HEK293 (cell line): ENCODE data around the gene MAGEA8.

Experiments
- CTCF ChIA-PET: fragments of 350-600 bp; formaldehyde crosslinking; extraction: SDS; loops from one replicate; lab custom pipeline; 2021; ENCODE audit warnings: antibody characterized with exemption; lab: Yijun Ruan, JAX
- POLR2A ChIA-PET: fragments of 300-600 bp; formaldehyde crosslinking; extraction: SDS; loops from one replicate; lab custom pipeline; 2020; ENCODE audit warnings: antibody characterized with exemption, inconsistent platforms; lab: Yijun Ruan, JAX
- H3K27ac ChIP-seq: fragments of 200-500 bp; sonication (Bioruptor generic); 2 replicates; pipeline ENCODE4 v1.5.1; 2014; ENCODE audit warnings: low read depth, low read length, control low read depth, inconsistent platforms; ENCODE audit errors: extremely low read depth
- H3K36me3 ChIP-seq, 2 experiments: fragments of 200-500 bp in 1 of 2; sonication (Bioruptor generic) in 1 of 2; 1 replicate in 1 of 2; 2 replicates in 1 of 2; pipeline ENCODE4 v1.5.1; 2014 to 2017; ENCODE audit warnings: inconsistent platforms in 2 of 2, low read length in 2 of 2; ENCODE audit not compliant: control insufficient read depth in 2 of 2, insufficient read depth in 1 of 2
- H3K4me1 ChIP-seq: fragments of 200-500 bp; sonication (Bioruptor generic); 2 replicates; pipeline ENCODE4 v1.5.1; 2014; ENCODE audit warnings: mild to moderate bottlenecking, low read length, inconsistent platforms; ENCODE audit not compliant: control insufficient read depth, insufficient read depth
- H3K4me3 ChIP-seq: 2 replicates; pipeline ENCODE4 v1.5.1; 2011; ENCODE audit warnings: low read depth, mild to moderate bottlenecking, control low read depth, low read length, moderate library complexity
- H3K9me3 ChIP-seq: fragments of 200-500 bp; sonication (Bioruptor generic); 2 replicates; pipeline ENCODE4 v1.5.1; 2014; ENCODE audit warnings: low read depth, low read length, inconsistent platforms; ENCODE audit not compliant: control insufficient read depth, insufficient read depth
- BCL11A ChIP-seq: fragments of 450-650 bp; formaldehyde crosslinking; IDR thresholded peaks from 2 replicates; pipeline ENCODE4 v1.5.1; 2016; ENCODE audit warnings: low read depth, missing biosample characterization, missing genetic modification characterization
- EGR2 ChIP-seq: fragments of 450-650 bp; formaldehyde crosslinking; IDR thresholded peaks from 2 replicates; pipeline ENCODE4 v1.5.1; 2016; ENCODE audit warnings: low read depth, missing biosample characterization, missing genetic modification characterization
- GLIS2 ChIP-seq: fragments of 450-650 bp; formaldehyde crosslinking; IDR thresholded peaks from 2 replicates; pipeline ENCODE4 v1.5.1; 2016; ENCODE audit warnings: missing biosample characterization, missing genetic modification characterization
- HOXA7 ChIP-seq: sonication (generic); formaldehyde crosslinking; IDR thresholded peaks from 2 replicates; pipeline ENCODE4 v1.8.1; 2022; ENCODE audit warnings: missing genetic modification reagents, borderline replicate concordance
- KLF8 ChIP-seq: fragments of 450-650 bp; formaldehyde crosslinking; IDR thresholded peaks from 2 replicates; pipeline ENCODE4 v1.5.1; 2016; ENCODE audit warnings: missing biosample characterization, missing genetic modification characterization
- KLF9 ChIP-seq: fragments of 450-650 bp; formaldehyde crosslinking; IDR thresholded peaks from 2 replicates; pipeline ENCODE4 v1.5.1; 2016; ENCODE audit warnings: missing biosample characterization, missing genetic modification characterization, low read depth
- MEIS1 ChIP-seq: sonication (generic); formaldehyde crosslinking; IDR thresholded peaks from 2 replicates; pipeline ENCODE4 v1.8.1; 2022; ENCODE audit warnings: missing genetic modification reagents, mild to moderate bottlenecking, borderline replicate concordance
- ZBTB20 ChIP-seq: fragments of 450-650 bp; formaldehyde crosslinking; IDR thresholded peaks from 2 replicates; pipeline ENCODE4 v1.5.1; 2016; ENCODE audit warnings: missing biosample characterization, missing genetic modification characterization
- ZNF112 ChIP-seq: fragments of 450-650 bp; formaldehyde crosslinking; IDR thresholded peaks from 2 replicates; pipeline ENCODE4 v1.5.0; 2017; ENCODE audit warnings: missing biosample characterization, missing genetic modification characterization
- ZNF157 ChIP-seq: fragments of 450-650 bp; formaldehyde crosslinking; IDR thresholded peaks from 2 replicates; pipeline ENCODE4 v1.5.1; 2016; ENCODE audit warnings: missing biosample characterization, missing genetic modification characterization
- ZNF266 ChIP-seq: fragments of 450-650 bp; formaldehyde crosslinking; IDR thresholded peaks from 2 replicates; pipeline ENCODE4 v1.5.1; 2016; ENCODE audit warnings: missing biosample characterization, missing genetic modification characterization, low read depth
- ZNF426 ChIP-seq: fragments of 450-650 bp; formaldehyde crosslinking; IDR thresholded peaks from 2 replicates; pipeline ENCODE4 v1.5.1; 2017; ENCODE audit warnings: missing biosample characterization, missing genetic modification characterization, mild to moderate bottlenecking, inconsistent platforms, moderate library complexity
- ZNF501 ChIP-seq: fragments of 450-650 bp; formaldehyde crosslinking; IDR thresholded peaks from 2 replicates; pipeline ENCODE4 v1.5.1; 2016; ENCODE audit warnings: missing biosample characterization, missing genetic modification characterization
- ZNF529 ChIP-seq: fragments of 450-650 bp; formaldehyde crosslinking; IDR thresholded peaks from 2 replicates; pipeline ENCODE4 v1.5.1; 2017; ENCODE audit warnings: missing genetic modification characterization, missing biosample characterization; ENCODE audit not compliant: insufficient replicate concordance
- ZNF571 ChIP-seq: fragments of 450-650 bp; formaldehyde crosslinking; IDR thresholded peaks from 2 replicates; pipeline ENCODE4 v1.5.0; 2017; ENCODE audit warnings: missing biosample characterization, missing genetic modification characterization
- ZNF624 ChIP-seq: fragments of 450-650 bp; formaldehyde crosslinking; IDR thresholded peaks from 2 replicates; pipeline ENCODE4 v1.5.1; 2017; ENCODE audit warnings: missing biosample characterization, missing genetic modification characterization
- ZNF654 ChIP-seq: fragments of 450-650 bp; formaldehyde crosslinking; IDR thresholded peaks from 2 replicates; pipeline ENCODE4 v1.5.1; 2016; ENCODE audit warnings: low read depth, missing biosample characterization, missing genetic modification characterization
- ZNF670 ChIP-seq: fragments of 450-650 bp; formaldehyde crosslinking; IDR thresholded peaks from 2 replicates; pipeline ENCODE4 v1.5.1; 2016; ENCODE audit warnings: missing biosample characterization, missing genetic modification characterization, low read depth
- ZNF791 ChIP-seq: fragments of 450-650 bp; formaldehyde crosslinking; IDR thresholded peaks from 2 replicates; pipeline ENCODE4 v1.5.1; 2016; ENCODE audit warnings: missing biosample characterization, missing genetic modification characterization
- ZSCAN16 ChIP-seq: fragments of 450-650 bp; formaldehyde crosslinking; IDR thresholded peaks from 2 replicates; pipeline ENCODE4 v1.5.1; 2016; ENCODE audit warnings: missing biosample characterization, missing genetic modification characterization
- ZSCAN30 ChIP-seq: fragments of 450-650 bp; IDR thresholded peaks from 2 replicates; pipeline ENCODE4 v1.5.1; 2018; ENCODE audit warnings: missing biosample characterization, mild to moderate bottlenecking, missing genetic modification characterization, moderate library complexity
- TF ChIP-seq, protein P1 (sequence below): fragments of 450-650 bp; formaldehyde crosslinking; IDR thresholded peaks from 2 replicates; pipeline ENCODE4 v1.5.1; 2016; ENCODE audit warnings: missing biosample characterization, missing genetic modification characterization
- TF ChIP-seq, protein P2 (sequence below): fragments of 450-650 bp; formaldehyde crosslinking; IDR thresholded peaks from 2 replicates; pipeline ENCODE4 v1.5.1; 2016; ENCODE audit warnings: missing biosample characterization, missing genetic modification characterization
- TF ChIP-seq, protein P3 (sequence below): sonication (generic); formaldehyde crosslinking; IDR thresholded peaks from 2 replicates; pipeline ENCODE4 v1.8.1; 2022; ENCODE audit warnings: mild to moderate bottlenecking, moderate library complexity, missing genetic modification reagents
- TF ChIP-seq, protein P4 (sequence below): fragments of 450-650 bp; formaldehyde crosslinking; IDR thresholded peaks from 2 replicates; pipeline ENCODE4 v1.5.1; 2016; ENCODE audit warnings: missing biosample characterization, missing genetic modification characterization
- TF ChIP-seq, protein P5 (sequence below): fragments of 450-650 bp; formaldehyde crosslinking; IDR thresholded peaks from 2 replicates; pipeline ENCODE4 v1.5.1; 2017; ENCODE audit warnings: missing biosample characterization, missing genetic modification characterization
- TF ChIP-seq, protein P6 (sequence below): fragments of 450-650 bp; formaldehyde crosslinking; IDR thresholded peaks from 2 replicates; pipeline ENCODE4 v1.5.1; 2016; ENCODE audit warnings: missing biosample characterization, missing genetic modification characterization

The MAGEA8 gene

GRCh38 chrX:149877157-149877556 is 3.8 kb upstream of the MAGEA8 start:
- no peak overlapping the region for H3K4me3 ChIP-seq
- no peaks in the 10 kb centered on the region for H3K9me3 ChIP-seq
- CTCF ChIA-PET, result interaction anchor here (0.9 kb wide), 1 partner anchor 63 kb away, joined by 5 read pairs; no protein-coding TSS in a partner anchor
- H3K4me1 ChIP-seq, result peaks cover 3% of the 10 kb centered on the region; the same call in 1 of the 2 replicates
- H3K27ac ChIP-seq, result no peak overlapping the region
- POLR2A ChIA-PET, result no interaction called here
- TF ChIP-seq EGR2 (tag by site-specific recombination) (no peak), ZNF571 (tag by site-specific recombination) (no peak), ZBTB20 (no peak), ZNF266 (tag by site-specific recombination) (no peak), ZNF112 (no peak), ZSCAN16 (no peak), ZNF501 (tag by site-specific recombination) (no peak), ZNF624 (no peak), KLF9 (no peak), GLIS2 (tag by site-specific recombination) (no peak), KLF8 (tag by site-specific recombination) (no peak), ZNF654 (no peak)
- TF ChIP-seq, protein P1, sequence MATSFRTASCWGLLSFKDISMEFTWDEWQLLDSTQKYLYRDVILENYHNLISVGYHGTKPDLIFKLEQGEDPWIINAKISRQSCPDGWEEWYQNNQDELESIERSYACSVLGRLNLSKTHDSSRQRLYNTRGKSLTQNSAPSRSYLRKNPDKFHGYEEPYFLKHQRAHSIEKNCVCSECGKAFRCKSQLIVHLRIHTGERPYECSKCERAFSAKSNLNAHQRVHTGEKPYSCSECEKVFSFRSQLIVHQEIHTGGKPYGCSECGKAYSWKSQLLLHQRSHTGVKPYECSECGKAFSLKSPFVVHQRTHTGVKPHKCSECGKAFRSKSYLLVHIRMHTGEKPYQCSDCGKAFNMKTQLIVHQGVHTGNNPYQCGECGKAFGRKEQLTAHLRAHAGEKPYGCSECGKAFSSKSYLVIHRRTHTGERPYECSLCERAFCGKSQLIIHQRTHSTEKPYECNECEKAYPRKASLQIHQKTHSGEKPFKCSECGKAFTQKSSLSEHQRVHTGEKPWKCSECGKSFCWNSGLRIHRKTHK (tag by site-specific recombination), result no peak
- TF ChIP-seq, protein P2, sequence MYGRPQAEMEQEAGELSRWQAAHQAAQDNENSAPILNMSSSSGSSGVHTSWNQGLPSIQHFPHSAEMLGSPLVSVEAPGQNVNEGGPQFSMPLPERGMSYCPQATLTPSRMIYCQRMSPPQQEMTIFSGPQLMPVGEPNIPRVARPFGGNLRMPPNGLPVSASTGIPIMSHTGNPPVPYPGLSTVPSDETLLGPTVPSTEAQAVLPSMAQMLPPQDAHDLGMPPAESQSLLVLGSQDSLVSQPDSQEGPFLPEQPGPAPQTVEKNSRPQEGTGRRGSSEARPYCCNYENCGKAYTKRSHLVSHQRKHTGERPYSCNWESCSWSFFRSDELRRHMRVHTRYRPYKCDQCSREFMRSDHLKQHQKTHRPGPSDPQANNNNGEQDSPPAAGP (tag by site-specific recombination), result no peak
- H3K36me3 ChIP-seq, result no peaks in the 10 kb centered on the region

DNA sequence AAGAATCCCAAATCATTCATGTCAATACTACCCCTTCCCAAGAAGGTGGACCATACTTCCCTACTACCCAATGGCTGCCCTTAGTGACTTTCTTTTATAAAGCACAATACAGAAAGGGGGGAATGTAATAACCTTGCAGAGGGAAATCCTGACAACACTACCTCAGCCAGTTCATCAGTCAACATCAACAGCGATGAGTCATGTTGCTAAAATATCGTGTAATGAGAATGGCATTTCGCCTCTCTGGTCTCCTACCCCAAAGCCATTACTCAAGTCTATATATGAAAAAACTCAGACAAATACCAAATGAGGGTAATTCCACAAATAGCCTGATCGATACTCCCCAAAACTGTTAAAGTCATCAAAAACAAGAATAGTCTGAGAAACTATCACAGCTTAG is 3.3 kb upstream of the MAGEA8 start:
- ChIA-PET CTCF (interaction anchor here (0.9 kb wide), 1 partner anchor 62 kb away, joined by 5 read pairs; no protein-coding TSS in a partner anchor), POLR2A (no interaction called here)
- Histone ChIP-seq H3K9me3 (no peaks in the 10 kb centered on the region), H3K4me1 (peaks cover 3% of the 10 kb centered on the region; the same call in 1 of the 2 replicates), H3K36me3 (no peaks in the 10 kb centered on the region), H3K27ac (no peak overlapping the region), H3K4me3 (no peak overlapping the region)
- no peak for TF ChIP-seq ZSCAN30 (tag by site-specific recombination)
- TF ChIP-seq BCL11A (tag by site-specific recombination), result no peak
- TF ChIP-seq, protein P3, sequence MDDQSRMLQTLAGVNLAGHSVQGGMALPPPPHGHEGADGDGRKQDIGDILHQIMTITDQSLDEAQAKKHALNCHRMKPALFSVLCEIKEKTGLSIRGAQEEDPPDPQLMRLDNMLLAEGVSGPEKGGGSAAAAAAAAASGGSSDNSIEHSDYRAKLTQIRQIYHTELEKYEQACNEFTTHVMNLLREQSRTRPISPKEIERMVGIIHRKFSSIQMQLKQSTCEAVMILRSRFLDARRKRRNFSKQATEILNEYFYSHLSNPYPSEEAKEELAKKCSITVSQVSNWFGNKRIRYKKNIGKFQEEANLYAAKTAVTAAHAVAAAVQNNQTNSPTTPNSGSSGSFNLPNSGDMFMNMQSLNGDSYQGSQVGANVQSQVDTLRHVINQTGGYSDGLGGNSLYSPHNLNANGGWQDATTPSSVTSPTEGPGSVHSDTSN (CRISPR knock-in tag), result no peak
- TF ChIP-seq, protein P4, sequence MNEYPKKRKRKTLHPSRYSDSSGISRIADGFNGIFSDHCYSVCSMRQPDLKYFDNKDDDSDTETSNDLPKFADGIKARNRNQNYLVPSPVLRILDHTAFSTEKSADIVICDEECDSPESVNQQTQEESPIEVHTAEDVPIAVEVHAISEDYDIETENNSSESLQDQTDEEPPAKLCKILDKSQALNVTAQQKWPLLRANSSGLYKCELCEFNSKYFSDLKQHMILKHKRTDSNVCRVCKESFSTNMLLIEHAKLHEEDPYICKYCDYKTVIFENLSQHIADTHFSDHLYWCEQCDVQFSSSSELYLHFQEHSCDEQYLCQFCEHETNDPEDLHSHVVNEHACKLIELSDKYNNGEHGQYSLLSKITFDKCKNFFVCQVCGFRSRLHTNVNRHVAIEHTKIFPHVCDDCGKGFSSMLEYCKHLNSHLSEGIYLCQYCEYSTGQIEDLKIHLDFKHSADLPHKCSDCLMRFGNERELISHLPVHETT, result no peak
- TF ChIP-seq HOXA7 (CRISPR knock-in tag), result no peak
- no peak for TF ChIP-seq ZNF791 (tag by site-specific recombination)
- no peak for TF ChIP-seq ZNF426
- TF ChIP-seq ZNF529 (tag by site-specific recombination), result no peak
- TF ChIP-seq, protein P5, sequence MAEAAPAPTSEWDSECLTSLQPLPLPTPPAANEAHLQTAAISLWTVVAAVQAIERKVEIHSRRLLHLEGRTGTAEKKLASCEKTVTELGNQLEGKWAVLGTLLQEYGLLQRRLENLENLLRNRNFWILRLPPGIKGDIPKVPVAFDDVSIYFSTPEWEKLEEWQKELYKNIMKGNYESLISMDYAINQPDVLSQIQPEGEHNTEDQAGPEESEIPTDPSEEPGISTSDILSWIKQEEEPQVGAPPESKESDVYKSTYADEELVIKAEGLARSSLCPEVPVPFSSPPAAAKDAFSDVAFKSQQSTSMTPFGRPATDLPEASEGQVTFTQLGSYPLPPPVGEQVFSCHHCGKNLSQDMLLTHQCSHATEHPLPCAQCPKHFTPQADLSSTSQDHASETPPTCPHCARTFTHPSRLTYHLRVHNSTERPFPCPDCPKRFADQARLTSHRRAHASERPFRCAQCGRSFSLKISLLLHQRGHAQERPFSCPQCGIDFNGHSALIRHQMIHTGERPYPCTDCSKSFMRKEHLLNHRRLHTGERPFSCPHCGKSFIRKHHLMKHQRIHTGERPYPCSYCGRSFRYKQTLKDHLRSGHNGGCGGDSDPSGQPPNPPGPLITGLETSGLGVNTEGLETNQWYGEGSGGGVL (tag by site-specific recombination), result no peak
- TF ChIP-seq, protein P6, sequence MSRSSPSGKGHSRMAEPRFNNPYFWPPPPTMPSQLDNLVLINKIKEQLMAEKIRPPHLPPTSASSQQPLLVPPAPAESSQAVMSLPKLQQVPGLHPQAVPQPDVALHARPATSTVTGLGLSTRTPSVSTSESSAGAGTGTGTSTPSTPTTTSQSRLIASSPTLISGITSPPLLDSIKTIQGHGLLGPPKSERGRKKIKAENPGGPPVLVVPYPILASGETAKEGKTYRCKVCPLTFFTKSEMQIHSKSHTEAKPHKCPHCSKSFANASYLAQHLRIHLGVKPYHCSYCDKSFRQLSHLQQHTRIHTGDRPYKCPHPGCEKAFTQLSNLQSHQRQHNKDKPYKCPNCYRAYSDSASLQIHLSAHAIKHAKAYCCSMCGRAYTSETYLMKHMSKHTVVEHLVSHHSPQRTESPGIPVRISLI (tag by site-specific recombination), result peak; percentile 66; the same call in 1 of the 2 replicates
- no peak for TF ChIP-seq ZNF157 (tag by site-specific recombination)
- no peak for TF ChIP-seq MEIS1
- no peak for TF ChIP-seq ZNF670
